Measurements from ENCODE around the gene SYT14.
A peak's percentile ranks its signal among the peaks of the same experiment; 100 is the strongest.
"Not testable (repeated sequence)": the region's sequence is repeated elsewhere in the genome, so short reads cannot be mapped to it uniquely, and the experiment has no call there.

Gene SYT14

GRCh38 chr1:210117681-210118170, 179.7 kb downstream of the SYT14 start:
- DNase-seq (ENCODE audit: low spot score): no peak

- DNase-seq (ENCODE audit: low spot score): no peak
Observed at GRCh38 chr1:210123383-210123782, 185.4 kb downstream of the SYT14 start.

- DNase-seq (ENCODE audit: low spot score): no peak
Observed at GRCh38 chr1:210123924-210124589, 186.0 kb downstream of the SYT14 start.

- DNase-seq (ENCODE audit: low spot score): no peak
Observed at GRCh38 chr1:210124736-210125135, 186.7 kb downstream of the SYT14 start.

- no peak for DNase-seq (ENCODE audit: low spot score)
Observed at GRCh38 chr1:210125143-210125542, 187.1 kb downstream of the SYT14 start.

- no peak for DNase-seq (ENCODE audit: low spot score)
Observed at GRCh38 chr1:210129092-210129491, 191.1 kb downstream of the SYT14 start.

GRCh38 chr1:210129759-210130158, 191.7 kb downstream of the SYT14 start:
- no peak for DNase-seq (ENCODE audit: low spot score)

GRCh38 chr1:210132582-210132981, 194.6 kb downstream of the SYT14 start:
- no peak for DNase-seq (ENCODE audit: low spot score)

- DNase-seq (ENCODE audit: low spot score): peak; percentile 70
Observed at GRCh38 chr1:210143465-210144062, 205.5 kb downstream of the SYT14 start.

GRCh38 chr1:210144736-210145135, 206.7 kb downstream of the SYT14 start:
- no peak for DNase-seq (ENCODE audit: low spot score)

- no peak for DNase-seq (ENCODE audit: low spot score)
Observed at GRCh38 chr1:210151052-210151672, 213.1 kb downstream of the SYT14 start.

- no peak for DNase-seq (ENCODE audit: low spot score)
Observed at GRCh38 chr1:210159211-210159610, 221.2 kb downstream of the SYT14 start.

GRCh38 chr1:210170220-210170619, 232.2 kb downstream of the SYT14 start:
- no peak for DNase-seq (ENCODE audit: low spot score)

GRCh38 chr1:210174133-210174532, 236.1 kb downstream of the SYT14 start:
- DNase-seq (ENCODE audit: low spot score): no peak

GRCh38 chr1:210185063-210185462, 247.0 kb downstream of the SYT14 start:
- no peak for DNase-seq (ENCODE audit: low spot score)

- not testable (repeated sequence) for DNase-seq (ENCODE audit: low spot score)
Observed at GRCh38 chr1:210187849-210188606, 250.0 kb downstream of the SYT14 start.

GRCh38 chr1:210189426-210189825, 251.4 kb downstream of the SYT14 start:
- no peak for DNase-seq (ENCODE audit: low spot score)

- DNase-seq (ENCODE audit: low spot score): no peak
Observed at GRCh38 chr1:210195635-210196160, 257.7 kb downstream of the SYT14 start.

- not testable (repeated sequence) for DNase-seq (ENCODE audit: low spot score)
Observed at GRCh38 chr1:210196266-210196665, 258.2 kb downstream of the SYT14 start.

- no peak for DNase-seq (ENCODE audit: low spot score)
Observed at GRCh38 chr1:210198840-210199239, 260.8 kb downstream of the SYT14 start.

- DNase-seq (ENCODE audit: low spot score): no peak
Observed at GRCh38 chr1:210200124-210200736, 262.2 kb downstream of the SYT14 start.

GRCh38 chr1:210201681-210202080, 263.7 kb downstream of the SYT14 start:
- no peak for DNase-seq (ENCODE audit: low spot score)

Data from left forelimb (tissue), 1 donor.